HG03378 (cell line): Measurements from ENCODE around the gene MDFIC2.

ENCODE experiments used
- ATAC-seq: cut with Tn5 transposase; IDR thresholded peaks from one replicate; pipeline ENCODE4 v1.9.1; 2021; ENCODE audit warnings: mild to moderate bottlenecking, moderate library complexity; ENCODE audit not compliant: unreplicated experiment

Gene MDFIC2

GRCh38 chr3:70183781-70184504 lies 128.5 kb downstream of the MDFIC2 start:
- ATAC-seq = no peak

GRCh38 chr3:70182166-70182565 lies 130.3 kb downstream of the MDFIC2 start:
- no peak for ATAC-seq

- ATAC-seq = no peak
Observed at GRCh38 chr3:70180664-70181063, 131.8 kb downstream of the MDFIC2 start.

GRCh38 chr3:70179111-70179510 lies 133.3 kb downstream of the MDFIC2 start:
- no peak for ATAC-seq

- ATAC-seq = no peak
Observed at GRCh38 chr3:70177881-70178645, 134.4 kb downstream of the MDFIC2 start.

GRCh38 chr3:70176224-70176623 lies 136.2 kb downstream of the MDFIC2 start:
- no peak for ATAC-seq

- ATAC-seq = no peak
Observed at GRCh38 chr3:70156808-70157207, 155.6 kb downstream of the MDFIC2 start.

GRCh38 chr3:70150599-70150998 lies 161.8 kb downstream of the MDFIC2 start:
- ATAC-seq = no peak

- ATAC-seq = no peak
Observed at GRCh38 chr3:70149714-70150400, 162.6 kb downstream of the MDFIC2 start.
